HFF-Myc (cell line): ENCODE data around the gene LGALS4.
A peak's percentile ranks its signal among the peaks of the same experiment; 100 is the strongest.
"Not testable (repeated sequence)": the region's sequence is repeated elsewhere in the genome, so short reads cannot be mapped to it uniquely, and the experiment has no call there.

Experiments used
- DNase-seq: peaks from one replicate; pipeline ENCODE4 v3.0.0-alpha.2; 2011; ENCODE audit warnings: low read depth; ENCODE audit errors: extremely low read depth
- H3K4me3 ChIP-seq: replicated peaks from 2 replicates; pipeline ENCODE4 v1.5.1; 2011; ENCODE audit warnings: low read depth, mild to moderate bottlenecking, control low read depth, low read length
- CTCF ChIP-seq: IDR thresholded peaks from 2 replicates; pipeline ENCODE4 v1.5.1; 2012; ENCODE audit warnings: mild to moderate bottlenecking, low read depth, low read length, control low read depth; ENCODE audit errors: missing control alignments

LGALS4 gene

GRCh38 chr19:38796154-38796553 lies 16.6 kb downstream of the LGALS4 start:
- no peak for TF ChIP-seq CTCF
- H3K4me3 ChIP-seq: no peak overlapping the region
- no peak for DNase-seq

GRCh38 chr19:38795549-38795948 lies 17.2 kb downstream of the LGALS4 start:
- H3K4me3 ChIP-seq: no peak overlapping the region
- no peak for DNase-seq
- TF ChIP-seq CTCF: no peak

- TF ChIP-seq CTCF: no peak
- H3K4me3 ChIP-seq: no peak overlapping the region
- DNase-seq: no peak
These were observed 19.1 kb downstream of the LGALS4 start for GRCh38 chr19:38793671-38794070.

- TF ChIP-seq CTCF: no peak
- no peak overlapping the region for H3K4me3 ChIP-seq
- no peak for DNase-seq
These were observed 19.6 kb downstream of the LGALS4 start for GRCh38 chr19:38793177-38793576.

- TF ChIP-seq CTCF: peak; percentile 27
- H3K4me3 ChIP-seq: no peak overlapping the region
- DNase-seq: no peak
These were observed 20.3 kb downstream of the LGALS4 start for GRCh38 chr19:38792250-38793111.

- not testable (repeated sequence) for DNase-seq, H3K4me3 ChIP-seq
These were observed 21.2 kb downstream of the LGALS4 start for GRCh38 chr19:38791451-38792064.

GRCh38 chr19:38790507-38791403 lies 22.0 kb downstream of the LGALS4 start:
- not testable (repeated sequence) for H3K4me3 ChIP-seq, DNase-seq
